Stimulated activated naive B cell treated with anti-CD40 and anti-IgM and Interleukin-4, amounts not matched to agents 10 μg/mL and 1 μg/mL and 100 μg/mL, for 72 hours (primary cell): ENCODE results near the gene PIERCE2.

ENCODE experiments used
- ATAC-seq, 2 donors: fragments of 150-1000 bp; cut with Tn5 transposase; replicated peaks; 2 replicates each; pipeline ENCODE4 v1.10.0; 2021; ENCODE audit warnings: moderate library complexity in 1 of 2
- DNase-seq: peaks from one replicate; pipeline ENCODE4 v3.0.0; 2021
- H3K27ac Mint-ChIP-seq: one replicate; pipeline ENCODE4 v1.8.0; 2022; ENCODE audit warnings: mild to moderate bottlenecking, mixed read lengths
- H3K27me3 Mint-ChIP-seq, 2 donors: one replicate each; pipeline ENCODE4 v1.8.0; 2022; ENCODE audit warnings: mixed read lengths in 2 of 2
- H3K36me3 Mint-ChIP-seq, 2 donors: one replicate each; pipeline ENCODE4 v1.8.0; 2022; ENCODE audit warnings: mixed read lengths in 2 of 2, mild to moderate bottlenecking in 1 of 2
- H3K4me1 Mint-ChIP-seq, 2 donors: one replicate each; pipeline ENCODE4 v1.8.0; 2022; ENCODE audit warnings: mixed read lengths in 2 of 2, mild to moderate bottlenecking in 1 of 2
- H3K4me3 Mint-ChIP-seq, 2 donors: one replicate each; pipeline ENCODE4 v1.8.0; 2022; ENCODE audit warnings: mild to moderate bottlenecking in 2 of 2, mixed read lengths in 2 of 2, moderate library complexity in 1 of 2
- H3K9me3 Mint-ChIP-seq, 2 donors: one replicate each; pipeline ENCODE4 v1.8.0; 2022; ENCODE audit warnings: mixed read lengths in 2 of 2, mild to moderate bottlenecking in 1 of 2

Gene PIERCE2

DNA sequence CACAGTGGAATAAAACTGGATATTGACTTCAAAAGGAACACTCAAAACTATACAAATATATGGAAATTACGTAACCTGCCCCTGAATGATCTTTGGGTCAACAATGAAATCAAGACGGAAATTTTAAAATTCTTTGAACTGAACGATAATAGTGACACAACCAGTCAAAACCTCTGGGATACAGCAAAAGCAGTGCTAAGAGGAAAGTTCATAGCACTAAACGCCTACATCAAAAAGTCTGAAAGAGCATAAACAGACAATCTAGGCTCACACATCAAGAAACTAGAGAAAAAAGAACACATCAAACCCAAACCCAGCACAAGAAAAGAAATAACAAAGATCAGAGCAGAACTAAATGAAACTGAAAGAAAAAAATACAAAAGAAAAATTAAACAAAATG lies 53.2 kb downstream of the PIERCE2 start:
- no peak overlapping the region for H3K27ac Mint-ChIP-seq
- peaks cover 12 to 14% of the 10 kb centered on the region in 2 donors for H3K9me3 Mint-ChIP-seq
- no peak for ATAC-seq
- H3K27me3 Mint-ChIP-seq: peaks cover 4 to 7% of the 10 kb centered on the region in 2 donors
- DNase-seq: no peak
- no peak overlapping the region for H3K4me3 Mint-ChIP-seq
- H3K4me1 Mint-ChIP-seq: no peaks in the 10 kb centered on the region
- peaks cover 3 to 8% of the 10 kb centered on the region in 2 donors for H3K36me3 Mint-ChIP-seq

DNA sequence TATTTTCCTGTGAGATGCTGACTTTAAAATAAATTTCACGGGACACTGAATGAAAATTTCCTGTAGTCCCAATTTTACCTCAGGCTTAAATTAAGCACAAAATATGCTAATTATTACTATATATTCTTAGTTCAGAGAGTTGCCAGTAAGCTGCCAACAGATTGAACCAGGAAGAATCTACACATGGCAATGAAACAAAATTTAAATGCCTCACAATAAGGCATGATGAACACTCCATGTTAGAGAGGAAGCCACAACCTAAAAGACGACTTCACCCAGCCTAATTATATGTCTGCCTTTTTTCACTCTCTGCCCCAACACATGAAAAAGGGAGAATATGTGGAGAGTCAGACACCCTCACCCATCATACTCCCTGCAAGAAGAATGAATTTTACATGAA lies 60.0 kb downstream of the PIERCE2 start:
- no peaks in the 10 kb centered on the region for H3K9me3 Mint-ChIP-seq
- no peaks in the 10 kb centered on the region for H3K27me3 Mint-ChIP-seq
- H3K4me1 Mint-ChIP-seq: no peaks in the 10 kb centered on the region
- H3K27ac Mint-ChIP-seq: no peak overlapping the region
- DNase-seq (no peak), ATAC-seq (no peak)
- no peak overlapping the region for H3K4me3 Mint-ChIP-seq
- no peaks in the 10 kb centered on the region for H3K36me3 Mint-ChIP-seq
